Measurements from ENCODE around the gene TSR2.

GRCh38 chrX:54435121-54435520 is 5.1 kb upstream of the TSR2 start:
- TF ChIP-seq, protein P1, sequence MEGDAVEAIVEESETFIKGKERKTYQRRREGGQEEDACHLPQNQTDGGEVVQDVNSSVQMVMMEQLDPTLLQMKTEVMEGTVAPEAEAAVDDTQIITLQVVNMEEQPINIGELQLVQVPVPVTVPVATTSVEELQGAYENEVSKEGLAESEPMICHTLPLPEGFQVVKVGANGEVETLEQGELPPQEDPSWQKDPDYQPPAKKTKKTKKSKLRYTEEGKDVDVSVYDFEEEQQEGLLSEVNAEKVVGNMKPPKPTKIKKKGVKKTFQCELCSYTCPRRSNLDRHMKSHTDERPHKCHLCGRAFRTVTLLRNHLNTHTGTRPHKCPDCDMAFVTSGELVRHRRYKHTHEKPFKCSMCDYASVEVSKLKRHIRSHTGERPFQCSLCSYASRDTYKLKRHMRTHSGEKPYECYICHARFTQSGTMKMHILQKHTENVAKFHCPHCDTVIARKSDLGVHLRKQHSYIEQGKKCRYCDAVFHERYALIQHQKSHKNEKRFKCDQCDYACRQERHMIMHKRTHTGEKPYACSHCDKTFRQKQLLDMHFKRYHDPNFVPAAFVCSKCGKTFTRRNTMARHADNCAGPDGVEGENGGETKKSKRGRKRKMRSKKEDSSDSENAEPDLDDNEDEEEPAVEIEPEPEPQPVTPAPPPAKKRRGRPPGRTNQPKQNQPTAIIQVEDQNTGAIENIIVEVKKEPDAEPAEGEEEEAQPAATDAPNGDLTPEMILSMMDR (IDR thresholded peaks at IDR 0.05; ENCODE audit: low read depth, low read length, poor library complexity, severe bottlenecking): no peak
- TF ChIP-seq EZH2phosphoT487 (IDR thresholded peaks at IDR 0.05; ENCODE audit: borderline replicate concordance, low read length): no peak
